A549 (cell line): Measurements from ENCODE around the gene ESR1. TPM values are rescaled to one million over a fixed set of nuclear protein-coding genes. Genes with fewer than 3 reads are reported as not detected.
A peak's percentile ranks its signal among the peaks of the same experiment; 100 is the strongest.

Experiments used
- ATAC-seq, 2 experiments: fragments of 200-7000 bp in 1 of 2; fragments of >200 bp in 1 of 2; cut with Nextera tagmentation in 1 of 2; cut with Tn5 transposase in 1 of 2; 3 replicates each; pipeline versions ENCODE4 v1.8.0 to v1.9.1; 2018 to 2020; ENCODE audit warnings: mild to moderate bottlenecking in 1 of 2, moderate library complexity in 1 of 2
- CTCF ChIA-PET: fragments of 300-600 bp; sonication (Branson Sonifier 250); formaldehyde crosslinking; extraction: SDS; loops from one replicate; lab custom pipeline; 2021; ENCODE audit warnings: antibody characterized with exemption, inconsistent platforms; lab: Yijun Ruan, JAX
- POLR2A ChIA-PET: fragments of 350-600 bp; formaldehyde crosslinking; extraction: SDS; loops from one replicate; lab custom pipeline; 2021; ENCODE audit warnings: antibody characterized with exemption, inconsistent platforms; lab: Yijun Ruan, JAX
- DNase-seq, 2 experiments: peaks; one replicate each; pipeline versions ENCODE4 v3.0.0 to v3.0.0-alpha.2; 2011 to 2016; ENCODE audit warnings: low read depth in 1 of 2, low spot score in 1 of 2
- FAIRE-seq: peaks from 2 replicates; lab custom pipeline; 2011; peaks lifted over from hg19 to GRCh38; lab: Jason Lieb, UNC
- H3K27ac ChIP-seq, 2 experiments: fragments of >200 bp; sonication (Bioruptor Twin); formaldehyde crosslinking; 3 replicates each; pipeline ENCODE4 v1.5.1; 2016 to 2017
- H3K4me1 ChIP-seq: fragments of >200 bp; sonication (Bioruptor Twin); formaldehyde crosslinking; 3 replicates; pipeline ENCODE4 v1.6.1; 2016
- H3K4me2 ChIP-seq: fragments of >200 bp; sonication (Bioruptor Twin); formaldehyde crosslinking; 3 replicates; pipeline ENCODE4 v1.6.1; 2016
- H3K4me3 ChIP-seq: fragments of >200 bp; sonication (Bioruptor Twin); formaldehyde crosslinking; 3 replicates; pipeline ENCODE4 v1.5.1; 2016
- H3K9me3 ChIP-seq: fragments of >200 bp; sonication (Bioruptor Twin); formaldehyde crosslinking; 3 replicates; pipeline ENCODE4 v1.6.1; 2016
- BHLHE40 ChIP-seq: IDR thresholded peaks from 2 replicates; pipeline ENCODE4 v1.6.1; 2012; ENCODE audit warnings: low read depth, low read length, inconsistent platforms
- CBX2 ChIP-seq: fragments of 200-600 bp; sonication (generic); IDR thresholded peaks from 2 replicates; pipeline ENCODE4 v1.6.1; 2016; ENCODE audit warnings: low read depth, mild to moderate bottlenecking, borderline replicate concordance
- CEBPB ChIP-seq, 2 experiments: fragments of >200 bp in 1 of 2; sonication (Bioruptor Twin) in 1 of 2; formaldehyde crosslinking in 1 of 2; IDR thresholded peaks; 2 replicates each; pipeline ENCODE4 v1.6.1; 2012 to 2016
- CHD2 ChIP-seq: fragments of 150-350 bp; IDR thresholded peaks from 2 replicates; pipeline ENCODE4 v1.6.1; 2014; ENCODE audit warnings: low read length; ENCODE audit not compliant: partially characterized antibody
- EHF ChIP-seq: fragments of 250-450 bp; sonication (Bioruptor Pico); IDR thresholded peaks from 2 replicates; pipeline ENCODE4 v1.5.0; 2020; ENCODE audit warnings: mild to moderate bottlenecking
- EHMT2 ChIP-seq: fragments of 200-600 bp; sonication (generic); IDR thresholded peaks from 2 replicates; pipeline ENCODE4 v1.6.1; 2016; ENCODE audit warnings: antibody characterized with exemption, low read depth, mild to moderate bottlenecking, moderate library complexity
- EP300 ChIP-seq, 2 experiments: fragments of >200 bp; sonication (Bioruptor Twin); formaldehyde crosslinking; IDR thresholded peaks; 2 replicates in 1 of 2; 3 replicates in 1 of 2; pipeline ENCODE4 v1.6.1; 2016 to 2017
- FOSL2 ChIP-seq, 2 experiments: fragments of 450-650 bp in 1 of 2; fragments of >200 bp in 1 of 2; sonication (Bioruptor Twin) in 1 of 2; formaldehyde crosslinking; IDR thresholded peaks; 2 replicates each; pipeline versions ENCODE4 v1.5.0 to v1.6.1; 2016 to 2020; ENCODE audit warnings: mild to moderate bottlenecking in 1 of 2, moderate library complexity in 1 of 2
- GATA3 ChIP-seq: IDR thresholded peaks from 2 replicates; pipeline ENCODE4 v1.6.1; 2012; ENCODE audit warnings: borderline replicate concordance
- HDAC2 ChIP-seq: fragments of 200-600 bp; sonication (generic); IDR thresholded peaks from 2 replicates; pipeline ENCODE4 v1.6.1; 2016
- HOXA7 ChIP-seq: fragments of 250-450 bp; sonication (Bioruptor Pico); IDR thresholded peaks from 2 replicates; pipeline ENCODE4 v1.5.0; 2020; ENCODE audit warnings: mild to moderate bottlenecking, moderate library complexity
- JUN ChIP-seq, 2 experiments: fragments of >200 bp; sonication (Bioruptor Twin); formaldehyde crosslinking; IDR thresholded peaks; 2 replicates in 1 of 2; 3 replicates in 1 of 2; pipeline ENCODE4 v1.6.1; 2016 to 2017
- JUNB ChIP-seq: fragments of >200 bp; sonication (Bioruptor Twin); formaldehyde crosslinking; IDR thresholded peaks from 2 replicates; pipeline ENCODE4 v1.6.1; 2016
- MAFK ChIP-seq: fragments of 450-650 bp; IDR thresholded peaks from 2 replicates; pipeline ENCODE4 v1.6.1; 2014; ENCODE audit not compliant: partially characterized antibody
- NPAS2 ChIP-seq: fragments of 250-450 bp; sonication (Bioruptor Pico); IDR thresholded peaks from 2 replicates; pipeline ENCODE4 v1.8.0; 2022; ENCODE audit warnings: mild to moderate bottlenecking, moderate library complexity, borderline replicate concordance
- PHF8 ChIP-seq: fragments of 200-600 bp; sonication (generic); IDR thresholded peaks from 2 replicates; pipeline ENCODE4 v1.6.1; 2016; ENCODE audit warnings: low read depth, mild to moderate bottlenecking, antibody characterized with exemption, moderate library complexity, borderline replicate concordance
- RARB ChIP-seq: fragments of 250-450 bp; sonication (Bioruptor Pico); IDR thresholded peaks from 2 replicates; pipeline ENCODE4 v1.8.0; 2021; ENCODE audit warnings: mild to moderate bottlenecking, moderate library complexity
- RNF2 ChIP-seq: fragments of 200-600 bp; sonication (generic); IDR thresholded peaks from 2 replicates; pipeline ENCODE4 v1.6.1; 2016; ENCODE audit warnings: low read depth, mild to moderate bottlenecking, antibody characterized with exemption, moderate library complexity, borderline replicate concordance
- ZFP36 ChIP-seq: fragments of 450-650 bp; IDR thresholded peaks from 2 replicates; pipeline ENCODE4 v1.6.1; 2014; ENCODE audit warnings: borderline replicate concordance; ENCODE audit not compliant: partially characterized antibody
- WGBS: methylation state at CpG from one replicate; pipeline ENCODE4 v1.1.6; 2017; ENCODE audit errors: missing lambda C conversion rate; 5-methylcytosine and 5-hydroxymethylcytosine counted together
- polyA plus RNA-seq, 4 experiments: library from polyadenylated mRNA; depleted of rRNA in 3 of 4; stranded (reverse); fragments of >200 nt; fragmentation: RNase III in 1 of 4; extraction: RNeasy Plus Mini Kit Qiagen cat#74134 plus additional on column Dnase treatment in 1 of 4; gene quantifications; 2 replicates in 3 of 4; 3 replicates in 1 of 4; pipeline ENCODE4 v1.2.3, GENCODE V29; 2011 to 2017
- TF ChIP-seq, protein P1 (sequence below): fragments of 450-650 bp; IDR thresholded peaks from 2 replicates; pipeline ENCODE4 v1.6.1; 2014; ENCODE audit warnings: antibody characterized with exemption
- TF ChIP-seq, protein P2 (sequence below): fragments of 250-450 bp; sonication (Bioruptor Pico); IDR thresholded peaks from 2 replicates; pipeline ENCODE4 v1.5.0; 2020; ENCODE audit warnings: low read depth, mild to moderate bottlenecking, moderate library complexity
- TF ChIP-seq, protein P3 (sequence below): fragments of 150-350 bp; IDR thresholded peaks from 2 replicates; pipeline ENCODE4 v1.6.1; 2014; ENCODE audit warnings: low read depth, mild to moderate bottlenecking, low read length

Gene ESR1
- polyA plus RNA-seq, 2 of the 4 experiments (the other 2 are of a cell fraction) = not detected

DNA sequence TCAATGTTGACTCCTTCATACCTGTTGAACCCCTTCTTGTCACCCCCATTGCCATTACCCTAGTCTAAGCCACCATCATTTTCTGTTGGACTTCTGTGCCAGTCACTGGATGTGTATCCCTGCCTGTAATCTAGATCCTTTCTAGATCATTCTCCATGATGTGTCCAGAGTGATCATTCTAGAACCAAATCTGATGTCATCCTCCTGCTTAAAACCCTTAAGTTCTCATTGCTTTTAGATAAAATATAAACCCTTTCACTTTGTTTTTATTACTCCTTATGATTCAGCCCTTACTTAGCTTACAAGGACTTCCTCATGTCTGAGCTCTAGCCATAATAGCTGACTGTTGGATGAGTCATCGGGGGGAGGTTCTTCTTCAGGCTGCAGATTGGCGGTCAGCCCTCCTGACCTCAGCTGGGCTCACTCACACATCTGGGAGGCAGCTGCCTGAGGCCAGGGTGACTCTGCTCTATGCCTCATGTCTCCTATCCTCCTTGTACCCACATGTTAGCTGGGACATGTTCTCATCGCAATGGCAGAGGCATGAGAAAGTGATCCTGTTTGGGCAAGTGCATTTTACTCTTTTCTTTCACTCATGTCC is 287.6 kb downstream of the ESR1 start (continued):
- TF ChIP-seq PHF8 = no peak
- TF ChIP-seq BHLHE40 = no peak
- TF ChIP-seq HOXA7 (CRISPR knock-in tag) = no peak
- TF ChIP-seq NPAS2 (CRISPR knock-in tag) = no peak
- TF ChIP-seq RNF2 = no peak
- TF ChIP-seq CHD2 = no peak
- TF ChIP-seq, protein P1, sequence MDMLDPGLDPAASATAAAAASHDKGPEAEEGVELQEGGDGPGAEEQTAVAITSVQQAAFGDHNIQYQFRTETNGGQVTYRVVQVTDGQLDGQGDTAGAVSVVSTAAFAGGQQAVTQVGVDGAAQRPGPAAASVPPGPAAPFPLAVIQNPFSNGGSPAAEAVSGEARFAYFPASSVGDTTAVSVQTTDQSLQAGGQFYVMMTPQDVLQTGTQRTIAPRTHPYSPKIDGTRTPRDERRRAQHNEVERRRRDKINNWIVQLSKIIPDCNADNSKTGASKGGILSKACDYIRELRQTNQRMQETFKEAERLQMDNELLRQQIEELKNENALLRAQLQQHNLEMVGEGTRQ = no peak
- TF ChIP-seq MAFK = peak; percentile 17
- peak in 1 of 2 experiments; percentile 32; a peak in 1 of 5 replicates for TF ChIP-seq JUN (IDR thresholded peaks at IDR 0.05)
- TF ChIP-seq GATA3 = peak; percentile 52; the same call in 1 of the 2 replicates
- TF ChIP-seq, protein P2, sequence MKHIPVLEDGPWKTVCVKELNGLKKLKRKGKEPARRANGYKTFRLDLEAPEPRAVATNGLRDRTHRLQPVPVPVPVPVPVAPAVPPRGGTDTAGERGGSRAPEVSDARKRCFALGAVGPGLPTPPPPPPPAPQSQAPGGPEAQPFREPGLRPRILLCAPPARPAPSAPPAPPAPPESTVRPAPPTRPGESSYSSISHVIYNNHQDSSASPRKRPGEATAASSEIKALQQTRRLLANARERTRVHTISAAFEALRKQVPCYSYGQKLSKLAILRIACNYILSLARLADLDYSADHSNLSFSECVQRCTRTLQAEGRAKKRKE (CRISPR knock-in tag) = no peak
- TF ChIP-seq EP300 (IDR thresholded peaks at IDR 0.05) = no peak
- no peak for TF ChIP-seq HDAC2
- TF ChIP-seq CBX2 = no peak

DNA sequence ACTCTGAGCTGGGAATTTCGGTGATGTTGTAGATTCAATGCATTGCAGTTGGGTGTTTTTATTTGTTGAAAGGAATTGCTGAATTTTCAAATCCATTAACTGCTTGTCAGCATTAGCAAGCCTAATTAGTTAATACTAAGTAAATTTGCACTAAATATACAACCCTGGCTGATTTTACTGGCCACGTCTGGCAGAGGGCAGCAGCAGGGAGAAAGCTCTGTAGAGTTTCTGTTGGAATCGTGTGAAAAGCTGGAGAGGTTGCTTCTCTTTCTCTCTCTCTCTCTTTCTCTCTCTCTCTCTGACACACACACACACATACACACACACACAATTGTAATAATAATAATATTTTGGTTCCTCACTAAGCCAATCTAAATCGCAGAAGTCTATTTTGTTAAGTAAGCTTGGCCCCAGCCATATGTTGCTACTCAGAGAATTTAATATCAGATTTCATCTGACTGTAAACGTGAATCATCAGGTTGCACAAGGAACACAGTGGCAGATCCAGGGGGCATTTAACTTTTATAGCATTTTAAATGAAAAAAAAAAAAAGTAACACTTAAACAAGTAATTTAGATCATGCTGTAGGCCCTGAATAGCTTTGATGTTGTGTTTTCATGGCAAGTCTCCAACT is 289.5 kb downstream of the ESR1 start:
- ChIA-PET CTCF (no interaction called here), POLR2A (no interaction called here)
- ATAC-seq (no peak), FAIRE-seq (no peak), DNase-seq (peak in 1 of 2 experiments; percentile 4)
- H3K4me3 ChIP-seq = no peak overlapping the region
- peak overlapping the region; percentile 59 to 75; a peak in 5 of 6 replicates for H3K27ac ChIP-seq
- peaks cover 33% of the 10 kb centered on the region; the same call in 2 of the 3 replicates for H3K4me1 ChIP-seq
- H3K4me2 ChIP-seq = peak overlapping the region; percentile 38
- 45% methylated on average over 5 of the region's 5 CpGs for WGBS
- TF ChIP-seq CEBPB (IDR thresholded peaks at IDR 0.05) (peak; percentile 7 to 39; a peak in 1 of 4 replicates), EHMT2 (no peak), JUNB (peak; percentile 24; the same call in 1 of the 2 replicates)
- TF ChIP-seq, all 56 proteins: peak for 2
- peaks cover 7% of the 10 kb centered on the region; the same call in 2 of the 3 replicates for H3K9me3 ChIP-seq

DNA sequence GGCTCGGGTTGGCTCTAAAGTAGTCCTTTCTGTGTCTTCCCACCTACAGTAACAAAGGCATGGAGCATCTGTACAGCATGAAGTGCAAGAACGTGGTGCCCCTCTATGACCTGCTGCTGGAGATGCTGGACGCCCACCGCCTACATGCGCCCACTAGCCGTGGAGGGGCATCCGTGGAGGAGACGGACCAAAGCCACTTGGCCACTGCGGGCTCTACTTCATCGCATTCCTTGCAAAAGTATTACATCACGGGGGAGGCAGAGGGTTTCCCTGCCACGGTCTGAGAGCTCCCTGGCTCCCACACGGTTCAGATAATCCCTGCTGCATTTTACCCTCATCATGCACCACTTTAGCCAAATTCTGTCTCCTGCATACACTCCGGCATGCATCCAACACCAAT is 291.2 kb downstream of the ESR1 start:
- no peak for ATAC-seq
- CTCF ChIA-PET = no interaction called here
- no peak for DNase-seq
- no peak for FAIRE-seq
- TF ChIP-seq ZFP36 (no peak), JUN (IDR thresholded peaks at IDR 0.05) (no peak), CEBPB (IDR thresholded peaks at IDR 0.05) (no peak), RNF2 (no peak), EHF (CRISPR knock-in tag) (no peak), EP300 (IDR thresholded peaks at IDR 0.05) (no peak), FOSL2 (IDR thresholded peaks at IDR 0.05) (no peak), FOSL2 (CRISPR knock-in tag; IDR thresholded peaks at IDR 0.05) (no peak), RARB (CRISPR knock-in tag) (no peak)
- TF ChIP-seq, protein P3, sequence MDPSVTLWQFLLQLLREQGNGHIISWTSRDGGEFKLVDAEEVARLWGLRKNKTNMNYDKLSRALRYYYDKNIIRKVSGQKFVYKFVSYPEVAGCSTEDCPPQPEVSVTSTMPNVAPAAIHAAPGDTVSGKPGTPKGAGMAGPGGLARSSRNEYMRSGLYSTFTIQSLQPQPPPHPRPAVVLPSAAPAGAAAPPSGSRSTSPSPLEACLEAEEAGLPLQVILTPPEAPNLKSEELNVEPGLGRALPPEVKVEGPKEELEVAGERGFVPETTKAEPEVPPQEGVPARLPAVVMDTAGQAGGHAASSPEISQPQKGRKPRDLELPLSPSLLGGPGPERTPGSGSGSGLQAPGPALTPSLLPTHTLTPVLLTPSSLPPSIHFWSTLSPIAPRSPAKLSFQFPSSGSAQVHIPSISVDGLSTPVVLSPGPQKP = no peak
- Histone ChIP-seq H3K4me3 (no peak overlapping the region), H3K4me1 (peaks cover 25% of the 10 kb centered on the region; the same call in 2 of the 3 replicates), H3K4me2 (no peak overlapping the region), H3K9me3 (peaks cover 7% of the 10 kb centered on the region; the same call in 2 of the 3 replicates), H3K27ac (no peak overlapping the region)
- WGBS = 88% methylated on average over 13 of the region's 14 CpGs
- POLR2A ChIA-PET = no interaction called here
